Activated CD8-positive, alpha-beta memory T cell treated with anti-CD3 and anti-CD28 coated beads, Interleukin-2, amount 10 ng/mL, durations not matched to agents 7 days and 5 days (primary cell): Measurements from ENCODE around the gene TCF19. TPM values are rescaled to one million over a fixed set of nuclear protein-coding genes. Genes with fewer than 3 reads are reported as not detected.

Experiments used
- ATAC-seq: fragments of 150-1000 bp; cut with Tn5 transposase; one replicate; pipeline ENCODE4 v1.10.0; 2021; ENCODE audit warnings: moderate library complexity
- CTCF ChIA-PET: fragments of 350-600 bp; sonication (Branson Sonifier 250); formaldehyde crosslinking; loops from one replicate; lab custom pipeline; 2021; ENCODE audit warnings: antibody characterized with exemption; lab: Charles Lee
- DNase-seq: peaks from one replicate; pipeline ENCODE4 v3.0.0-alpha.2; 2020
- H3K27ac Mint-ChIP-seq: one replicate; pipeline ENCODE4 v1.8.0; 2021; ENCODE audit warnings: mild to moderate bottlenecking, mixed read lengths
- H3K27me3 Mint-ChIP-seq: one replicate; pipeline ENCODE4 v1.8.0; 2021; ENCODE audit warnings: mixed read lengths
- H3K36me3 Mint-ChIP-seq: one replicate; pipeline ENCODE4 v1.8.0; 2021; ENCODE audit warnings: mild to moderate bottlenecking, mixed read lengths
- H3K4me1 Mint-ChIP-seq: one replicate; pipeline ENCODE4 v1.8.0; 2021; ENCODE audit warnings: mixed read lengths
- H3K4me3 Mint-ChIP-seq: one replicate; pipeline ENCODE4 v1.8.0; 2021; ENCODE audit warnings: mild to moderate bottlenecking, moderate library complexity, mixed read lengths
- H3K9me3 Mint-ChIP-seq: one replicate; pipeline ENCODE4 v1.8.0; 2022; ENCODE audit warnings: low read depth, mixed read lengths
- total RNA-seq, 2 experiments: library from RNA; stranded (reverse); gene quantifications; one replicate each; pipeline ENCODE4 v1.2.3, GENCODE V29; 2021

The TCF19 gene, protein sequence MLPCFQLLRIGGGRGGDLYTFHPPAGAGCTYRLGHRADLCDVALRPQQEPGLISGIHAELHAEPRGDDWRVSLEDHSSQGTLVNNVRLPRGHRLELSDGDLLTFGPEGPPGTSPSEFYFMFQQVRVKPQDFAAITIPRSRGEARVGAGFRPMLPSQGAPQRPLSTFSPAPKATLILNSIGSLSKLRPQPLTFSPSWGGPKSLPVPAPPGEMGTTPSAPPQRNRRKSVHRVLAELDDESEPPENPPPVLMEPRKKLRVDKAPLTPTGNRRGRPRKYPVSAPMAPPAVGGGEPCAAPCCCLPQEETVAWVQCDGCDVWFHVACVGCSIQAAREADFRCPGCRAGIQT
- 100 to 1,000 TPM; 100 to 106 TPM for total RNA-seq

DNA sequence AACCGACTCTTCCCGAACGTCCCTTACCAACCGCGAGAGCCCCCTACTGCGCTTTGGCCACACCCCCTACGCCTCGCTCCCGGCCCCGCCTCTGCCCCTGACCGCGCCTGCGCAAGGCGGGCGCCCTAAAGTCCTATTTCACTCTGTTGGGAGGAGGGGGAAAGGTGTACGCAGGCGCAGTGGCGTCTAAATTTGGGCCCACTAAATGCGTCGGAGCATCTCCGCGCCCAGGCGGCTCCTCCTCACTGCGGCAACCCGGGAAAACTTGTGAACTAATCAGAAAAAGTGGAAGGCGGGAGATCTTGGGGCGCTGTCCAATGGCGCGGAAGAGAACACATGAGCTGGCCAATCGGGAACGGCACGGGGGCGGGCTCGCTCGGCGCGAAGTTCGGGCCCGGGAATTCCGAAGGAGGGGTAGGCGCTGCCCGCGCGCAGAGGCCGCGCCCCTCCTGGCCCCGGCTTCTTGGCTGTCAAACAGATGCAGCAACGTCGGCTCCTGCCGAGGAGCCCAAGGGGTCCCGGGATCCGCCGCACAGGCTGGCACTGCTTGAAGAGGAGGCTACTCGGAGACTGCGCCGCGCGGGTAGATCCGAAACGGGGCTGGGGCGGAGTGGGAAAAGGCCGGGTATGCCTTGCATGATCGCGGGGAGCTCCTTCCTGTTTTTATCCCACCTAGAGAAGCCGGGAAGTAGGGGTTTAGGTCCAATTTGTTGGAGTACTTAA is at the start of gene TCF19:
Gene TCF19 (plus strand): TSS at position 450 of the 723 bp plus-strand sequence. CDS start 881 bp downstream, outside the sequence.
- Mint-ChIP-seq H3K27ac (peak within 1 kb of the TSS; percentile 84), H3K4me1 (peaks cover 42% of the 10 kb centered on the region), H3K4me3 (peak within 1 kb of the TSS; percentile 99), H3K27me3 (no peaks in the 10 kb centered on the region), H3K36me3 (peaks cover 47% of the 10 kb centered on the region), H3K9me3 (no peaks in the 10 kb centered on the region)
- ATAC-seq, result peak; percentile 92
- CTCF ChIA-PET, result interaction anchor here (0.7 to 3.5 kb wide), 9 partner anchors 11 to 284 kb away, joined by 3 to 21 read pairs (median 5); no protein-coding TSS in a partner anchor
- peak; percentile 100 for DNase-seq

DNA sequence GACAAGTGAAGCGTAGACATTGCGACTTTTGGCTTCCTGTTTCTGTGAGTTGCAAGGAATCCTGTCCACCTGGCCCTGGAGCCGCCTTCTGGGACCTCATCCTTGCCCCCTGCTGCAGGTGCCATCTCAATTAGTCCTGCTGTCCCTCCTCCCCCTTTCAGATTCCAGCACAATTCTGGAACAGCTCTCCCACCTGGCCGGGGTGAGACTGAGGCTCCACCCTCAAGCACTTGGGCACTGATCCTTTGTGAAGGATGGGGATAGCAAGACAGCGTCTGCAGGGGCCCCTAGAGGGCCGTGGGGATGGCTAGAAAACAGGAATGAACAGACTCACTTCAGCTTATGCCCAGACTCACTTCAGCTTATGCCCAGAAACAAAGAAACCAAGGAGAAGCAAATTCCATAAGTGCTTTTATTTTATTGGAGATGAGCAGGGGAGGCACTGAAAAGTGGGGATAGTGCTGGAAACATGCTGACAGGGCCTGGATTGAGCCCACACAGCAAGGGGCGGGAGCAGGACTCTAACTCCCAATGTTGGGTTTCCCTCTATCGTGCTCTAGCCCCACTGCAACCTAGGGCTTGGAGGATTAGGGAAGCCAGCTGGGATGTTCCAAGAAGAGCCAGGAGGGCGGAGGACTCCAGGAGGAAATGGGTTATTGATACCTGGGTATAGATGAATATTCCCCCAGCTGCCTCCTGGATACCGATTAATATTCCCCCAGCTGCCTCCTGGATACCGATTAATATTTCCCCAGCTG is 47.4 kb upstream of the TCF19 start:
- CTCF ChIA-PET, result interaction anchor here (0.7 kb wide), 1 partner anchor 10 kb away, joined by 3 read pairs; no protein-coding TSS in a partner anchor
- H3K27me3 Mint-ChIP-seq, result peaks cover 33% of the 10 kb centered on the region
- no peaks in the 10 kb centered on the region for H3K4me1 Mint-ChIP-seq
- ATAC-seq (no peak), DNase-seq (no peak)
- no peaks in the 10 kb centered on the region for H3K9me3 Mint-ChIP-seq
- H3K27ac Mint-ChIP-seq, result no peak overlapping the region
- no peak overlapping the region for H3K4me3 Mint-ChIP-seq
- no peaks in the 10 kb centered on the region for H3K36me3 Mint-ChIP-seq

DNA sequence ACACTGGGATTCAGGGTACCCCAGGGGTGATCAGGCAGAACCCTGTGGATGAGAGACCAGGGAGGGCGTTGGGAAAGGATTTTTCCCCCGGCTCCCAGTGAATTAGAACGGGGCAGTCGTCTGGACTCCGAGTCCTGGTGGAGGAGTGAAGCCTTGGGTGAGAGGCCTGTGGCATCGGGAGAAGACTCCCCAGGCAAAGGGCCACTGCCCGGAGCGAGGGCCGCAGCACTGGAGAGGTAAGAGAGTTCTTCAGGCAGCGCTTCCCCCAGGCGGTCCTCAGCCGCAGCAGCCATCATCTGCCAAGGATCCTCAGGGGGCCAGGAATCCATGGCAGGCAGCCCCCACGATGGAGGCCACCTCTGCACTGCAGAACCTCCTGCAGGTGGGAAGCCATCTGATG is 46.7 kb upstream of the TCF19 start:
- H3K4me1 Mint-ChIP-seq, result no peaks in the 10 kb centered on the region
- CTCF ChIA-PET, result interaction anchor here (1.5 kb wide), 1 partner anchor 32 kb away, joined by 3 read pairs; no protein-coding TSS in a partner anchor
- H3K9me3 Mint-ChIP-seq, result no peaks in the 10 kb centered on the region
- no peaks in the 10 kb centered on the region for H3K36me3 Mint-ChIP-seq
- no peak for DNase-seq
- peaks cover 32% of the 10 kb centered on the region for H3K27me3 Mint-ChIP-seq
- no peak overlapping the region for H3K27ac Mint-ChIP-seq
- no peak overlapping the region for H3K4me3 Mint-ChIP-seq
- ATAC-seq, result no peak

DNA sequence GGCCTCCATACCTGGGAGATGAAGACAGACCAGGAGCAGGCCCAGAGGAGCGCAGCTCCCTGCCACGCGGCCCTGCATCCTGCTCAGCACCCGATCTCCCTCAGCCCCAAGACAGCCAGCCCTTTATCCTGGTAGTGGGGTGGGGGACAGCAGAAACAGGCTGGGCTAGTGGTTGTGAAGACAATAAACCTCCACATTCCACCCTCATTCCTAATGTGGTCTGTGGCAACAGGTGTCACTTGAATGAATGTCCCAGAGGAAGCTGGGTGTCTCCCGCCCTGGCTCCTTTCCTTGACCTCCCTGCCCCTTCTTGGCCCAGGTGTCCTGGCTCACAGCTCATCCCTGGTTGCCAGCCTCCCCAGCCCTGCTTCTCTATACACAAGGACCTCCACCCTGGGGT is 45.9 kb upstream of the TCF19 start, which contains the start of gene C6orf15:
Gene C6orf15 (minus strand): TSS at position 98 of the 400 bp plus-strand sequence. CDS start 20 bp downstream, at position 78.
- H3K27ac Mint-ChIP-seq, result no peak within 1 kb of the TSS
- H3K9me3 Mint-ChIP-seq, result no peaks in the 10 kb centered on the region
- CTCF ChIA-PET, result interaction anchor here (1.5 kb wide), 1 partner anchor 33 kb away, joined by 3 read pairs; no protein-coding TSS in a partner anchor
- no peaks in the 10 kb centered on the region for H3K36me3 Mint-ChIP-seq
- H3K4me1 Mint-ChIP-seq, result no peaks in the 10 kb centered on the region
- peaks cover 35% of the 10 kb centered on the region for H3K27me3 Mint-ChIP-seq
- DNase-seq, result no peak
- H3K4me3 Mint-ChIP-seq, result no peak within 1 kb of the TSS
- no peak for ATAC-seq

DNA sequence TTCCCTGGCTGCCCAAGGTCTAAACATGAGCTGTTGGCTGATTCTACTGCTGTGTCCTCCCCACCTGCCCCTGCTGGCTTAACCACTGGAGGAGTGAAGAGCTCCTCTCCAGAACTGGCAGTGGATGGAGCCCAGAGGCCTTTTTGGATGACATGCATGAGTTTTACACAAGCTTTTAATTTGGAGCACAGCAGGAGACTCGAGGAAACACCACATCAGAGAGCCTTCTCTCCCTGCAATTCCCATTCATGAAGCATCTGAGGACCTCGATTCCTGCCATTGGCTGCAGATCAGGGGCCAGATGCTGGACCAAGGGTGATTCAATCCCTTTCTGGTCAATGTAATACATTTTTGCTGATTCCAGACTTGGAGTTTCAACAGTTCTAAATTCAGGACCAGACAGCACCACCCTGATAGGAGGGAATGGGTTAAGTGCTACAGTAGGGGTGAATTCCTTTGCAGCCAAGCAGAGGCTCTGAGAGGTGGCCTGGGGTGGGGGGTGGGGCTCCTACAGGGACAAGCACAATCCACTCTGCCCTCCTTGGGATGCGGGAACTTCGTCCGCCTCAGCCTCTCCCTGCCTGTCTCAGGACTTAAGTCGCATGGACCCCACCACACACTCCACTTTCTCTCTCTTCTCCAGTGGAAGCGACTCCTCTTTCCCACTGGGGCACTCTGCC is 44.4 kb upstream of the TCF19 start:
- ATAC-seq, result no peak
- DNase-seq, result no peak
- Mint-ChIP-seq H3K4me3 (no peak overlapping the region), H3K36me3 (no peaks in the 10 kb centered on the region), H3K27ac (no peak overlapping the region), H3K4me1 (no peaks in the 10 kb centered on the region), H3K27me3 (peaks cover 37% of the 10 kb centered on the region), H3K9me3 (no peaks in the 10 kb centered on the region)
- CTCF ChIA-PET, result no interaction called here

DNA sequence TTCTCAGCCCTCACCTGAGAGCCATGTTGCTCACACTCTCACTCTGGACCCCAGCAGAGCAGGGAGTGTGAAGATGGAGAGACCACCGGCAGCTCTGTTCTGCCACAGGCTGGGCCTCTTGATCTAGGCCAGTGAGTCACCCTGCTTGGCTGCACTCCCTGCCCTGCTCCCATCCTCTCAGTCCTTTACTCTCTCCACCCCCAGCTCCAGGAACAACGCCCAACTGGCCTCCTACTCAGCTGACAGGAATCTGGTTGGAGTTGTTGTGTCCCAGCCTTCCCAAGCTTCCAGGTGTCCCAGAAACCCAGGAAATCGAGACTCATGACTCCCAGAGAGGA is 43.9 kb upstream of the TCF19 start, which contains the start of gene PSORS1C1:
Gene PSORS1C1 (plus strand): TSS at position 260 of the 338 bp plus-strand sequence. CDS start 14,833 bp downstream, outside the sequence.
- no peak for ATAC-seq
- Mint-ChIP-seq H3K36me3 (no peaks in the 10 kb centered on the region), H3K9me3 (no peaks in the 10 kb centered on the region), H3K27me3 (peaks cover 40% of the 10 kb centered on the region), H3K4me1 (no peaks in the 10 kb centered on the region), H3K4me3 (no peak within 1 kb of the TSS), H3K27ac (no peak within 1 kb of the TSS)
- CTCF ChIA-PET, result no interaction called here
- DNase-seq, result no peak

DNA sequence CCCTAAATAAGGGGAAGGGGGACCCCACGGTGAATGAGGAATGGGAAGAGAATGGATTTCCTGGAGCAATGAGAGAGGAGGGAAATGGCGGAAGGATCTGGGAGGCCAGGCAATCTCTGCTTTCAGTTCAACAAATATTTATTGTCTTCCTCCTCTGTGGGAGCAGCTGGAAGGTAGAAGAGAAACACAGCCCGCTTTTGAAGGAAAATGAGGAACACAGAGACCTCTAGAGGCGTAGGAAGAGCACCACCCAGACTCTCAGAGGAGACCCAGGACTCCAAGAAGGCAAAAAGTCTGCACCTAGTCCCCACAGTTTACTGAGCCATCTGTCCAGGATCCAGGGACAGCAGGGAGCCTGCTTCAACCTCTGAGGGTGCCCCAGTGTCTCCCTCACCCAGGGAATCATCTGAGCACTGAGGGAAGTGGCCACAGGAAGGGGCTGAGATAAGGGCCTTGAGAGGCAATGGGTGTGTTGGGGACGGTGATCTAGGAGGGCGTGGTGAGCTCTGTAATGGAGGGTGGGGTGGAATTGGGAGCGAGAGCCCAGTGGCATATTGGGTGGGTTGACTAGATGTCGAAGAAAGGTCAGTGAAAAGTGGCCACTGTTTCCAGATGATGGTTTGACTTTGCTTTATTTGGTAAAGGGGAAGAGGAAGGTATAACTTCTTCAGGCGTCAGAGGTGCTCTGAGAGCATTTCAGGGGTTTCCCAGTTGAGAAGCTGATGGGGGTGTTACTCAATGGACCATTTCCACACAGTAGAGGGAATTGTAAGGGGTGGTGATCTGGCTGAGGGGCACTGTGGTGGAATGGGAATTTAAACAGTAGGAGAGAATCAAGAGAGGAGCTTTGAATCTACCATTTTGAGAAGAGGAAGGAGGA is 43.2 kb upstream of the TCF19 start:
- Mint-ChIP-seq H3K27me3 (peaks cover 36% of the 10 kb centered on the region), H3K4me3 (no peak overlapping the region), H3K9me3 (no peaks in the 10 kb centered on the region), H3K27ac (no peak overlapping the region), H3K36me3 (no peaks in the 10 kb centered on the region), H3K4me1 (no peaks in the 10 kb centered on the region)
- CTCF ChIA-PET, result interaction anchor here (0.7 to 1.3 kb wide), 2 partner anchors 9 to 42 kb away, joined by 3 read pairs; no protein-coding TSS in a partner anchor
- no peak for ATAC-seq
- no peak for DNase-seq

DNA sequence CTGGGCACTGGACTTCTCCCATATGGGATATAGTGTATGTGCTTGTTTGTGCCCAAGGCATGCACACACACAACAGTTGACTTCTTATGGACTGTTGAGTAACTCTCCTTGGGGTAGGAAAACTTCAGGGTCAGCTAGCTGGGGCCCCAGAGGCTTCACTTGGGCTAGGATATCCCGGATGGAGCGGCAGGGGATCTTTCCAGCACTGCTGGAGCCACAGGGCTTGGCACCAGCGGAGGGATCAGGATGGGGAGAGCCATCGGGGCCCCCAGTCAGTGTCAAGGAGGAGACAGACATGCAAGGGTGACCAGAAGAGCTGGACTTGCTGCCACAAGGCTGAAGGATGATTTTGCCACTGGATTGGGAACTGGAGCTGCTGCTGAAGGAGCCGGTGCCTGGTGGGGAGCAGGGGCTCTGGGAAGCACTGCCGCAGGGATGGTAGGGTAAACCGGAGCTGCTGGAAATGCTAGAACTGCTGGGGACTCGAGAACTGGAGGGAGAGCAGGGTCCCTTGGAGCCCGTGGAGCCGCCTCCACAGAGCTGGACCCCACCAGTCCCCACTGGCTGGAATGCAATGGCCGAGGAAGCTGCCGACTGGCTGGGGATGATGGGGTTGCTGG is 42.3 kb upstream of the TCF19 start:
- no peaks in the 10 kb centered on the region for H3K36me3 Mint-ChIP-seq
- H3K27ac Mint-ChIP-seq, result no peak overlapping the region
- peaks cover 31% of the 10 kb centered on the region for H3K27me3 Mint-ChIP-seq
- DNase-seq (no peak), ATAC-seq (no peak)
- no peaks in the 10 kb centered on the region for H3K4me1 Mint-ChIP-seq
- H3K9me3 Mint-ChIP-seq, result no peaks in the 10 kb centered on the region
- CTCF ChIA-PET, result interaction anchor here (0.7 to 1.3 kb wide), 3 partner anchors 9 to 43 kb away, joined by 3 read pairs; no protein-coding TSS in a partner anchor
- H3K4me3 Mint-ChIP-seq, result no peak overlapping the region

DNA sequence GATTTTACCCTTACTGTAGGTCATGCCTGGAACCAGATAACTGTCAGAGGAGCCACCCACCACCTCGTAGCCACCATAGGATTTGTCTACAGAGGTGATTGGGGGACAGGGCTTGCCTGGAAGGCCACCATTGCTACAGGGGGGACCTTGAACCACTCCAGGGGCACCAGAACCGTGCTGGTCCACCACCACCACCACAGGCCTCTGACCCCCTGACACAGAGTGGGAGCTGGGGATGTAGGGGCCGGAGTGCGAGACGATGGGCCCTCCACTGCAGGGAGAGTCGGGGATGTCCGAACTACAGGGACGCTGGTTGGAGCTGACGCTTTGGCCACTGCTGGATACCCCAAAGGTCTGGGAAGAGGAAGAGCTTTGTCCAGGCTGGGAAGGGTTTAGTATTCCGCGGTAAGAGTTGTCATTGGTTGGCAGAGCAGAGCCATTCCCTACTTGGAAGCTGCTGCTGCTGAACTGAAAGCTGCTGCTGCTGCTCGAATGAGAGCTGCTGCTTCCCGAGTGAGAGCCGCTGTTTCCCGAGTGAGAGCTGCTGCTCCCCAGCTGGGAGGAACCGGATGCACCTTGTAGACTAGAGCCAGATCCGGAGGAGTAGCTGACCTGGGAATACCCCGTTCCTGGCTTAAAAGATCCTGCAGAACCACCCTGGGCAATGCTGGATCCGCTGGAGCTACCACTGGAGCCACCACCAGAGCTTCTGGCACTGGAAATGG is 41.6 kb upstream of the TCF19 start:
- no peak for DNase-seq
- H3K27ac Mint-ChIP-seq, result no peak overlapping the region
- ATAC-seq, result no peak
- no peaks in the 10 kb centered on the region for H3K9me3 Mint-ChIP-seq
- no peaks in the 10 kb centered on the region for H3K4me1 Mint-ChIP-seq
- H3K27me3 Mint-ChIP-seq, result peaks cover 35% of the 10 kb centered on the region
- CTCF ChIA-PET, result interaction anchor here (1.1 to 1.7 kb wide), 2 partner anchors 12 to 14 kb away, joined by 3 to 4 read pairs; no protein-coding TSS in a partner anchor
- H3K36me3 Mint-ChIP-seq, result no peaks in the 10 kb centered on the region
- H3K4me3 Mint-ChIP-seq, result no peak overlapping the region

DNA sequence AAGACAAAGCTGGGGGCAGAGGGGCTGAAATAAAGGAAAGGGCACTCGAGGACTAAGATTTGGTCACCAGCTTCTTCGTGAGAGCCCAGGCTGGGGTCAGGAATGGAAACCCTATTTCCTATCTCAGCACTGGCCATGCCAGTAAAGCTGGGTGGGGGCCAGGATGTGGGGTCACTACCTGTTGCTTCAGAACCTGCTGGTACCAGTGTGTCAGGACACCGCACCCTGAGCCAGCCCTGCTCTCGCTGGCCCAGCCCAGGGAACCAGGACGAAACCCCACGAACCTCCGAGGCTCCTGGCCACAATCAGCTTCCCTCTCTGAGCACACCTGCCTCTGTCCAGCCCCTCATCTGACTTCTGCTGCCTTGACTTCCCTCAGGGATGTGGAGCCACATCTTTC is 40.2 kb upstream of the TCF19 start:
- H3K4me1 Mint-ChIP-seq, result no peaks in the 10 kb centered on the region
- ATAC-seq (no peak), DNase-seq (no peak)
- CTCF ChIA-PET, result interaction anchor here (0.7 to 1.9 kb wide), 4 partner anchors 11 to 326 kb away, joined by 3 to 4 read pairs (median 4); no protein-coding TSS in a partner anchor
- no peak overlapping the region for H3K27ac Mint-ChIP-seq
- H3K4me3 Mint-ChIP-seq, result no peak overlapping the region
- H3K36me3 Mint-ChIP-seq, result no peaks in the 10 kb centered on the region
- no peaks in the 10 kb centered on the region for H3K9me3 Mint-ChIP-seq
- H3K27me3 Mint-ChIP-seq, result peaks cover 31% of the 10 kb centered on the region
